HUES64 (cell line): Measurements from ENCODE around the gene TTLL5.

Experiments
- H3K27ac ChIP-seq: 2 replicates; pipeline ENCODE4 v1.7.0; 2013; ENCODE audit warnings: low read depth, low read length, inconsistent platforms
- H3K27me3 ChIP-seq: 2 replicates; pipeline ENCODE4 v1.6.1; 2013; ENCODE audit warnings: mild to moderate bottlenecking, low read length; ENCODE audit not compliant: insufficient read depth
- H3K36me3 ChIP-seq: 2 replicates; pipeline ENCODE4 v1.6.1; 2013; ENCODE audit warnings: mild to moderate bottlenecking, low read length; ENCODE audit not compliant: insufficient read depth
- H3K4me1 ChIP-seq: 2 replicates; pipeline ENCODE4 v1.6.1; 2013; ENCODE audit warnings: mild to moderate bottlenecking, low read length, moderate library complexity; ENCODE audit not compliant: insufficient read depth
- H3K4me3 ChIP-seq: 2 replicates; pipeline ENCODE4 v1.5.1; 2013; ENCODE audit warnings: mild to moderate bottlenecking, low read length, moderate library complexity
- H3K9ac ChIP-seq: 2 replicates; pipeline ENCODE4 v1.6.1; 2013; ENCODE audit warnings: mild to moderate bottlenecking, low read depth, low read length
- H3K9me3 ChIP-seq: 2 replicates; pipeline ENCODE4 v1.6.1; 2013; ENCODE audit warnings: low read depth, low read length; ENCODE audit not compliant: insufficient read depth
- WGBS: fragments of 150-250, 120-280 bp; methylation state at CpG from one replicate; pipeline ENCODE4 v1.1.7; 2013; ENCODE audit warnings: missing lambda C conversion rate; 5-methylcytosine and 5-hydroxymethylcytosine counted together

TTLL5 gene

DNA sequence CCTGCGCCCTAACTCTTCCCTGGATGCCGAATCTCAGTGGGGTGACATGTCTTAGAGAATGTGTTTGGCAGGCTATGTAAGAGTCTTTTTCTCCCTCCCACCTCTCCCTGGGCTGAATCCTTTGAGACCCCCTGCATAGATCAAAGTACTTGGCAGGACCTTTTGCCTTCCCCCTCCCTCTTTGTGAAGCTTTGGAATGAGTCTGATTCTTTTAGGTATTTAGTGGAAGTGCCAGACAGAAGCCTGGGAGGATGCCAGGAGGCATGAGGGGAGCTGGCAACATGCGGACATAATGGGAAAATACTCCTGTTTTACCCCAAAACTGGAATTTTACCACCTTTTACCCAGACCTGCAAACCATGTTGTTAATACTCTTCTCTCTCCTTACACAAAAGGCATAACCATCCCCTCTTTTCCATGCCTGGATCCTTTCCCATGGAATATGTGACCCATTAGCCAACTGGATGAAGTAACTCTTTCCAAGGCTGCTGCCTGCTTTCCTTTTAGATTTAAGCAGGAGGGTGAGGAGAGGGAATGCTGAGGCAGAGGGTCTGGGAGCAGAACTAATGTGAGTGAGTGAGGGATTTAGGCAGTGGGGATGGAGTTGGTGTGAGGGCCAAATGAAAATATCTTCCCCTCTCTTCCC is 41.7 kb downstream of the TTLL5 start:
- H3K4me3 ChIP-seq, result no peak overlapping the region
- peaks cover 2% of the 10 kb centered on the region; the same call in 1 of the 2 replicates for H3K4me1 ChIP-seq
- no peak overlapping the region for H3K9ac ChIP-seq
- H3K27ac ChIP-seq, result no peak overlapping the region
- peaks cover 57% of the 10 kb centered on the region for H3K36me3 ChIP-seq
- WGBS, result 70% methylated on average over 3 of the region's 3 CpGs
- H3K9me3 ChIP-seq, result no peaks in the 10 kb centered on the region
- H3K27me3 ChIP-seq, result no peaks in the 10 kb centered on the region

DNA sequence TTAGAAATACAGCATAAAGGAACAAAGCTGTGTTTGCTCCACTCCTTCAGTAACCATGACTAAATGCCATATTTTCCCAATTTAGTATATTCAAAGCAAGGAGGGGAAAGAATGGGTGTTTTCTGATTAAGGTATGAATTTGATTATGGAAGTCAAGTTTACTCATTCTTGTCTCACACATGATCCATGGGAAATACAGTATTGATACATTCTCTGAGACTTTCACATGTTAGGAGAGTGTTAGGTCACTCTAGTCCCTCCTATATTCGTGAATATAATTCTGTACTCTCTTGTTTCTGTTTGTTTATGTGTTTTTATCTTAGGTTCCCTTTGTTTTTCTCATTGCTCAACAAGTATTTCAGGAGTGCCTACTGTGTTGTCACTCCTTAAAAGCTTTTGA is 42.4 kb downstream of the TTLL5 start:
- H3K27me3 ChIP-seq, result no peaks in the 10 kb centered on the region
- peaks cover 2% of the 10 kb centered on the region; the same call in 1 of the 2 replicates for H3K4me1 ChIP-seq
- no peak overlapping the region for H3K9ac ChIP-seq
- H3K27ac ChIP-seq, result no peak overlapping the region
- WGBS, result no CpG with 5 or more reads among the region's 1 CpG
- no peaks in the 10 kb centered on the region for H3K9me3 ChIP-seq
- H3K4me3 ChIP-seq, result no peak overlapping the region
- peaks cover 60% of the 10 kb centered on the region for H3K36me3 ChIP-seq

DNA sequence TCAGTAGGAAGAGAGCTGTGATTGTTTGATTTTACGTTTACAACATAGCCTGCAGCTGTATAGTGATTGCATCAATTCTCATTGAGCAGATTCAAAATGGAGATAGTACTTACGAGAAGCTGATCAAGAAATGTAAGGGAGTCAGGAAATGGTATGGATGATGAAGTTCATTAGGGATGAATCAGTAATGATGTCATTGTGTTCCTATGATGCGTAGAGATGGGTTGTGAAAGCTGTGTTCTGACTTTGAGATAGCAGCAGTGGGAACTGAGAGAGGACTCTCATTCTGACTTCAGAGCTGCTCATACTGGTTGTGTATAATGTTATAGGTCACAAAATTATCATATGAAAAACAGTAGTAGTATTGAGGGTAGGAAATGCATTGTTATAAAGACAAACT is 44.0 kb downstream of the TTLL5 start:
- H3K27me3 ChIP-seq, result no peaks in the 10 kb centered on the region
- H3K9me3 ChIP-seq, result no peaks in the 10 kb centered on the region
- no peak overlapping the region for H3K27ac ChIP-seq
- H3K4me1 ChIP-seq, result peaks cover 2% of the 10 kb centered on the region; the same call in 1 of the 2 replicates
- 97% methylated on average over 3 of the region's 3 CpGs for WGBS
- H3K4me3 ChIP-seq, result no peak overlapping the region
- peaks cover 45% of the 10 kb centered on the region for H3K36me3 ChIP-seq
- H3K9ac ChIP-seq, result no peak overlapping the region

DNA sequence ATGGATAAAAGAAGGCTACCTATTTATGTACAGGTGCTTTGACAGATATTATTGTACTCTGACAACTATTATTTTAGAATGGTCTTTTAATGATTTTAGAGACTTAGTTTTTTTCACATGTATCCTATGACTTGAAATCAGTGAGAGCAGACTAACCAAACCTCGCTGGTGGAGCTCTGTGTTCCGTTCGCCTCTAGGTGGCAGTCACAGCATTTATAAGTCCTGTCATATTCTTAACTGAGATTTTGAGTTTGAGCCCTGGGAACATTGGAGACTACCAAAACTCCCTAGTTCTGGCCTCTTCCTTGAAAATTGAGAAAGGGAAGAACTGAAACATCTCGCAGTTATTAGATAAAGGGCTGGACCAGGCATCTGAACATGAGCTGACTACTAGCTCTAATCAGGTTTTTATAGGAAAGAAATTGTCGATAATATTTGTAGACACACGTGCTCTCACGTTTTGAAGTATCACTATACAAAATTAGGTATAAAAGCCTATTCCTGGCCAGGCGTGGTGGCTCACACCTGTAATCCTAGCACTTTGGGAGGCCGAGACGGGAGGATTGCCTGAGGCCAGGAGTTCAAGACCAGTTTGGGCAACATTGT is 48.3 kb downstream of the TTLL5 start:
- 60% methylated on average over 10 of the region's 10 CpGs for WGBS
- no peak overlapping the region for H3K27ac ChIP-seq
- peaks cover 22% of the 10 kb centered on the region for H3K36me3 ChIP-seq
- H3K9me3 ChIP-seq, result no peaks in the 10 kb centered on the region
- H3K4me3 ChIP-seq, result no peak overlapping the region
- H3K4me1 ChIP-seq, result peaks cover 19% of the 10 kb centered on the region; the same call in 1 of the 2 replicates
- no peak overlapping the region for H3K9ac ChIP-seq
- no peaks in the 10 kb centered on the region for H3K27me3 ChIP-seq

DNA sequence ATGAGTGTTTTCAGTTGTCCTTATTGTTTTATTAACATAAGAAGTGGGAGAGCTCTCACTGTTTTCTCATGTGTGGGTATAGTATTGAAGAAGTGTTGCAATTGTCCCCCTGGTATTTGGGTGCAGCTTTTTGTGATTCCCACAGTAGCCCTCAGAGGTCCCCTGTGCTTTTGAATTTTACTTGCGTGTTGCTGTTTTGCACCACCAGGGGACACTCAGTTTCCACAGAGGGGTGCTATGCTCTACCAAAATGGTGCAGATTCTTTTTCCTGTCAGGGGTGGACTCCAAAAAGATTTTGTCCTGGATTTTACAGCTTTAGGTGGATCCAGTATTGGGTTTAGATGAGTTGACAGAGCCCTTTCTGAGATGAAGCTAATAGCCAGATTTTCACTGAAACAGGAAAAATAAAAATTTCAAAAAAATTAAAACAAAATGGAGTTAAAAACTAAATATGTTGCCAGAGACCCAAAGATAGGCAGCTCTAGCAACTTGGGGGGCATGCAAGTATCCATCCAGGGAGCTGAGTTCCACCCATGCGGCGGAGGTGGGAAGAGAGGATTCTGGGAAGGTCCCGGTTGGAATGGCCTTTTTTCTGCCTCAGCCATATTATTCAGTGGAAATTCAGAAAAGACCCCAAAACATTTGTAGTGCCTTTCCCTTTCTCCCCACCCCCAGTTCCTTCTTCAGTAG is 50.2 kb downstream of the TTLL5 start:
- 69% methylated on average over 4 of the region's 4 CpGs for WGBS
- peaks cover 26% of the 10 kb centered on the region; the same call in 1 of the 2 replicates for H3K4me1 ChIP-seq
- no peak overlapping the region for H3K4me3 ChIP-seq
- no peaks in the 10 kb centered on the region for H3K27me3 ChIP-seq
- H3K9ac ChIP-seq, result no peak overlapping the region; the same call in 1 of the 2 replicates
- H3K36me3 ChIP-seq, result peaks cover 17% of the 10 kb centered on the region
- peak overlapping the region; percentile 66 for H3K27ac ChIP-seq
- H3K9me3 ChIP-seq, result no peaks in the 10 kb centered on the region

DNA sequence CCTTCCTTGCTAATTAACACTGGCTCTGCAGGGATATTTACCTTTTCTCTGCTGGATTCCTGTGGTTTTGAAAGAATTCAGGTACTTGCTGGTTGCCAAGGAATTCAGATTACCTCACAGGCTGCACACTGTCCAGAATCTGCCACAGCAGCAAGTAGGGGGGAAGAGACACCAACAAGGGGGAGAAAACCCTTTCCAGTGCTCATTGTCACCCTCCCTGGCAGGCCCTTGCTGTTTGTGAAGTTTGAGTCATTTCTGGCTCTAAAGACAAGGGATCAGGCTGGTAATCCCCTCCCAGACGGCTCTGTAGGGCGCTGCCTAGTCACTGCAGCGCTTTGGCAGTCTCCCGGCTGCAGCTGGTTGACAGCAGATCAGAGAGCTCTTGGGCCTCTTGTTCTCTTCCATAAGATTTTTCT is 50.8 kb downstream of the TTLL5 start:
- peaks cover 26% of the 10 kb centered on the region; the same call in 1 of the 2 replicates for H3K4me1 ChIP-seq
- H3K27ac ChIP-seq, result peak overlapping the region; percentile 66
- no peaks in the 10 kb centered on the region for H3K27me3 ChIP-seq
- 22% methylated on average over 4 of the region's 4 CpGs for WGBS
- H3K9me3 ChIP-seq, result no peaks in the 10 kb centered on the region
- H3K4me3 ChIP-seq, result no peak overlapping the region
- H3K36me3 ChIP-seq, result peaks cover 15% of the 10 kb centered on the region
- H3K9ac ChIP-seq, result peak overlapping the region; percentile 15; the same call in 1 of the 2 replicates

DNA sequence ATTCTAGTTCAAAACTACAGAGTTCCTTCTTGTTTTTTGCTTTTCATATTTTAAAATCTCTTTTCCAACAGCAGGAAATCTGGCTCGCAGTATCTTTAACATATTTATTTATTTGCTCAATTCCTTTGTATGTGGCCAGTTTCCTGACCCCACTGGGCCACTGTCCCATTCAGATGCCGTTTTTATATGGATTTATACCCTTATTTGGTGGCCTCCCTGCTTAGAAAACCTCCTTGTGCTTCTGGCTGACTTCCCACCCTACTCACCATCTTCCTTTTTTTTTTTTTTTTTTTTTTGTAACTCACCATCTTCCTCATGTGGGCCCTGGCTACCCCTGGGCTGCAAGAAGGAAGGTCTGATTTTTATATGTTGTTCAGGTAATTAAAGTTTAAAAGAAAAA is 53.9 kb downstream of the TTLL5 start:
- Histone ChIP-seq H3K27ac (no peak overlapping the region), H3K9ac (no peak overlapping the region), H3K27me3 (no peaks in the 10 kb centered on the region), H3K36me3 (peaks cover 21% of the 10 kb centered on the region), H3K4me1 (peaks cover 26% of the 10 kb centered on the region; the same call in 1 of the 2 replicates), H3K4me3 (no peak overlapping the region), H3K9me3 (no peaks in the 10 kb centered on the region)
- WGBS, result 94% methylated on average over 2 of the region's 2 CpGs

DNA sequence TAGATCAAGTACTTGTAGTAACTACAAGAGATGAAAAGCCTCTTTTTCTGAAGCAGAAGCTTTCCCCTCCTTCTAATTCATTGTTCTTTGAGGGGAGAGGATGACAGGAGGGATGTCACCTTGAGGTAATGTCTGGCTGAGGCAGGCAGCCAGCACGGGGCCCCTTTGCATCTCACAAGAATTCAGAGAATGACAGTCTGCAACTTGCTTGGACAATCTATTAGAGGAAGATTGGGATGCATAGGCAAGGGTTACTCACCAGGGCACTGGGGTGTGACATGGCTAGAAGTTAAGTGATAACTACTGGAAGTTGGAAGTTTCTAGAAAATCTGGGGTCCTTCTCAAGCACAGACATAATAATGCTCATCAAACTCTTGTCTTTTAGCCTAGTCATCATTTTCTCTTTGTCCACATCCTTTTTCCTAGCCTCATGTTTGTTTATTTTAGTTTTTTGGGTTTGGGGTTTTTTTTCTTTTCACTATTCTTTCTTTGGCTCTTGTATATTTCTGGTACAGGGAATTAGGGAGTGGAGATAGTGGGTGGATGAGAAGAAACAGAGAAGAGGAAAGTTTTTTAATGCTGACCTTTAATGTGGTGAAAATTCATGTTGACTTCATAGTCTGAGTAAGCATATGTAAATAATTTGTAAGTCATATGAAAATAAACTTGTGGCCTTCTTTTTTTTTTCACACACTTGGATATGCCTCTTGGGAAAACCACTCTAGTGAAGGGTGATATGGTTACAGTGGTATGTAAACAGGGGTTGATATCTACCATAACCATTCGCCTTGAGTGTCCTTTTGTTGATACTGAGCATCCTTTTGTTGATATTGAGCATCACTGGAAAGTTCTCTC is 55.1 kb downstream of the TTLL5 start:
- H3K4me3 ChIP-seq, result no peak overlapping the region
- peaks cover 25% of the 10 kb centered on the region for H3K36me3 ChIP-seq
- WGBS, result 69% methylated on average over 2 of the region's 2 CpGs

DNA sequence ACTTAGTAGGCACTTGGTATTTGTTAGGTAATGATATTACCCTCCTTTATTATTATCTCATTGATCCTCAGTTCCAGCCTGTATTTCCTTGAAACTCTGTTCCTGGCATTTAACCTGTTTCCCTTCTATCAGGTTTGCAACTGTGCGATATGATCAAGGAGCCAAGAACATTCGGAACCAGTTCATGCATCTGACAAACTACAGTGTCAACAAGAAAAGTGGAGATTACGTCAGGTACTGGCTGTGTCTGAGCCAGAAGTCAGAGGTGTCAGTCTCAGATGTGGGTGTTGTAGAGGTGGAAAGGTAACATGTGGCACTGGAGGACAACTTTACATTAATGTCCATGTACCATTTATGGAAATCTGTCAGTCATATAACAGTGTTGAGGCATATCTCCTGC is 56.7 kb downstream of the TTLL5 start:
- 93% methylated on average over 3 of the region's 3 CpGs for WGBS
- H3K9ac ChIP-seq, result no peak overlapping the region

More for the DNA sequence above, 55.1 kb downstream of the TTLL5 start:
- Histone ChIP-seq H3K27ac (no peak overlapping the region), H3K4me1 (peaks cover 25% of the 10 kb centered on the region; the same call in 1 of the 2 replicates), H3K9ac (no peak overlapping the region), H3K9me3 (no peaks in the 10 kb centered on the region), H3K27me3 (no peaks in the 10 kb centered on the region)

DNA sequence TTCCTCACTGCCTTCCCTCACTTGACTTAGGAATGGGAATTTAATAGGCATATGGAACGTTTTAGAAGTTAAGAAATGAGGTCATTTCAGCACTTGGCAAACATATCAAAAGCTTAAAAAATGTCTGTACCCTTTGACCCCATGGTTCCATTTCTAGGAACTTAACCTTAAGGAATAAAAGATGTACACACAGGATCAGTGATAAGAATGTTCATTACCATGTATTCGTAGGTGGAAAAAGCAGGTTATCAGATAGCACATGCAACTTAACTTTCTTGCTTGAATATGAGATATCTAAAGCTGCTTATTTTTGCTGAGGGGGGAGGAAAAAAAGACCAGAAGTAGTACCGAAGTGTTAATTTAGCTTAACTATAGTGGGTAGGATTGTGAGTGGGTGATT is 57.2 kb downstream of the TTLL5 start:
- no peak overlapping the region for H3K4me3 ChIP-seq
- no peaks in the 10 kb centered on the region for H3K9me3 ChIP-seq
- peaks cover 33% of the 10 kb centered on the region for H3K36me3 ChIP-seq
- no peak overlapping the region for H3K27ac ChIP-seq
- H3K9ac ChIP-seq, result no peak overlapping the region
- no peaks in the 10 kb centered on the region for H3K27me3 ChIP-seq
- H3K4me1 ChIP-seq, result peaks cover 7% of the 10 kb centered on the region; the same call in 1 of the 2 replicates
- WGBS, result 95% methylated on average over 3 of the region's 3 CpGs

More for the DNA sequence above, 56.7 kb downstream of the TTLL5 start:
- Histone ChIP-seq H3K36me3 (peaks cover 33% of the 10 kb centered on the region), H3K27me3 (no peaks in the 10 kb centered on the region), H3K4me3 (no peak overlapping the region), H3K27ac (no peak overlapping the region), H3K9me3 (no peaks in the 10 kb centered on the region), H3K4me1 (peaks cover 9% of the 10 kb centered on the region; the same call in 1 of the 2 replicates)
